Measurements from ENCODE around the gene PDCD1. TPM values are rescaled to one million over a fixed set of nuclear protein-coding genes. Genes with fewer than 3 reads are reported as not detected.

PDCD1 gene
- total RNA-seq, 4 donors from 2014 or later = 1.2 to 2.5 (median 1.5) TPM

- TF ChIP-seq, protein P1, sequence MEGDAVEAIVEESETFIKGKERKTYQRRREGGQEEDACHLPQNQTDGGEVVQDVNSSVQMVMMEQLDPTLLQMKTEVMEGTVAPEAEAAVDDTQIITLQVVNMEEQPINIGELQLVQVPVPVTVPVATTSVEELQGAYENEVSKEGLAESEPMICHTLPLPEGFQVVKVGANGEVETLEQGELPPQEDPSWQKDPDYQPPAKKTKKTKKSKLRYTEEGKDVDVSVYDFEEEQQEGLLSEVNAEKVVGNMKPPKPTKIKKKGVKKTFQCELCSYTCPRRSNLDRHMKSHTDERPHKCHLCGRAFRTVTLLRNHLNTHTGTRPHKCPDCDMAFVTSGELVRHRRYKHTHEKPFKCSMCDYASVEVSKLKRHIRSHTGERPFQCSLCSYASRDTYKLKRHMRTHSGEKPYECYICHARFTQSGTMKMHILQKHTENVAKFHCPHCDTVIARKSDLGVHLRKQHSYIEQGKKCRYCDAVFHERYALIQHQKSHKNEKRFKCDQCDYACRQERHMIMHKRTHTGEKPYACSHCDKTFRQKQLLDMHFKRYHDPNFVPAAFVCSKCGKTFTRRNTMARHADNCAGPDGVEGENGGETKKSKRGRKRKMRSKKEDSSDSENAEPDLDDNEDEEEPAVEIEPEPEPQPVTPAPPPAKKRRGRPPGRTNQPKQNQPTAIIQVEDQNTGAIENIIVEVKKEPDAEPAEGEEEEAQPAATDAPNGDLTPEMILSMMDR (IDR thresholded peaks at IDR 0.05) = no peak
- TF ChIP-seq POLR2A (IDR thresholded peaks at IDR 0.05) = no peak
- H3K27me3 ChIP-seq = peaks cover 0 to 52% (median 0%) of the 10 kb centered on the region in 4 donors
- intact Hi-C loops (cut with DNase I) = no loop called here
These were observed 46.6 kb downstream of the PDCD1 start for GRCh38 chr2:241811952-241812729.

GRCh38 chr2:241811201-241811951, 47.3 kb downstream of the PDCD1 start:
- Histone ChIP-seq H3K27me3 (peaks cover 0 to 45% (median 0%) of the 10 kb centered on the region in 4 donors), H3K4me3 (no peak overlapping the region), H3K36me3 (no peaks in the 10 kb centered on the region), H3K4me1 (no peaks in the 10 kb centered on the region), H3K9me3 (no peaks in the 10 kb centered on the region), H3K27ac (no peak overlapping the region)
- no peak for DNase-seq
- WGBS, 2 donors = 76% methylated on average over 17 of the region's 27 CpGs; no CpG with 5 or more reads in 1 of the 2 donors
- TF ChIP-seq, protein P1 (IDR thresholded peaks at IDR 0.05) = no peak
- no peak for TF ChIP-seq POLR2A (IDR thresholded peaks at IDR 0.05)
- intact Hi-C loops (cut with DNase I) = no loop called here

More at GRCh38 chr2:241811952-241812729, 46.6 kb downstream of the PDCD1 start:
- Histone ChIP-seq H3K9me3 (no peaks in the 10 kb centered on the region), H3K27ac (no peak overlapping the region), H3K36me3 (no peaks in the 10 kb centered on the region), H3K4me3 (no peak overlapping the region), H3K4me1 (peaks cover 0 to 3% (median 0%) of the 10 kb centered on the region in 3 donors)
- 60% methylated on average over 1 of the region's 20 CpGs; no CpG with 5 or more reads in 1 of the 2 donors for WGBS, 2 donors
- DNase-seq = no peak

- Histone ChIP-seq H3K27ac (no peak overlapping the region), H3K4me1 (no peaks in the 10 kb centered on the region), H3K36me3 (no peaks in the 10 kb centered on the region), H3K9me3 (no peaks in the 10 kb centered on the region), H3K4me3 (no peak overlapping the region), H3K27me3 (peaks cover 0 to 36% (median 0%) of the 10 kb centered on the region in 4 donors)
- TF ChIP-seq, protein P1 (IDR thresholded peaks at IDR 0.05) = no peak
- TF ChIP-seq POLR2A (IDR thresholded peaks at IDR 0.05) = no peak
- no peak for DNase-seq
- intact Hi-C loops (cut with DNase I) = no loop called here
- 60 to 75% methylated on average over 2 to 7 of the region's 28 CpGs for WGBS, 2 donors
These were observed 48.1 kb downstream of the PDCD1 start for GRCh38 chr2:241810307-241811200.

DNA sequence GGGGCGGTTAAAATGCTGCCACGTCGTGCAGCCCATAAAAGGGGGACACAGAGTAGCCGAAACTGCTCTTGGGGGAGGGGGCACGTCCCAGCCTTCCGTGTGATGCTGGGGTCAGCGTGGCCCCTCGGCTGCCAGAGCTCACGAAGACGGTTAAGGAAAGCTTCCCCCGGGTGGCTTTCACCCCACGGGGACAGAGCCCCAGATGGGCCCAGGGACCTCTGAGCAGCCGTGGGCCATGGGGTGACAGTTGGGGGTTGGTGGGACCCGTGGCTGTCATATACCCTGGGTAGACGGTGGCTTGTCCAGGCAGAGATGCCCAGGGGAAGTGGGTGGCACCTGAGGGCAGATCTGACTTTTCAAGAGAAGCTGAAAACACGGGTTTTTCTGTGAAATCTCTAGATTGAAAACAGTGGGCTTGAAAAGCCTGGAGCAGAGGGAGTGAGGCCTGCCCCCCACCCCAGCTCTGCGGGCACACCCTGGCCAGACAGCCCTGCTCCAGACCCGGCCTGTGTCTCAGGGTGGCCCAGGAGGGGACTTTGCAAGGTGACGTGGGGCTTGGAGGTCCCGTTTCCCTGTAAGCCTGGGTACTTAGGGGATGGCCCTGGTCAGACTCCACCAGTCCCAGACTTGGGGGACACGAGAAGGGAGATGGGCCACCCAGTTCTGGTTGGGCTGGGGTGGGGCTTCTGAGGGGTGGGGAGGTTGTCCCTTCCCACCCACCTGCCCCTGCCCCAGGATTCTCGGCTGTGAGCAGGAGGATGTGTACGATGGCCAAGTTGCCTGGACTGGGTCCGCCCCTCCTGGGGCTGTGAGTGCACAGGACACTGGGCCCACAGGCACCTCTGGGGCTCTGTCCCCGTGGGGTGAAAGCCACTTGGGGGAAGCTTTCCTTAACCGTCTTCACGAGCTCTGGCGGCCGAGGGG, 49.0 kb downstream of the PDCD1 start:
- Histone ChIP-seq H3K4me3 (no peak overlapping the region), H3K9me3 (no peaks in the 10 kb centered on the region), H3K27me3 (peaks cover 2 to 31% (median 2%) of the 10 kb centered on the region in 4 donors), H3K27ac (no peak overlapping the region), H3K4me1 (peaks cover 3 to 4% (median 3%) of the 10 kb centered on the region in 3 donors), H3K36me3 (no peaks in the 10 kb centered on the region)
- WGBS, 2 donors = 66 to 67% methylated on average over 11 to 17 of the region's 29 CpGs
- no peak for TF ChIP-seq POLR2A (IDR thresholded peaks at IDR 0.05)
- TF ChIP-seq, protein P1 (IDR thresholded peaks at IDR 0.05) = no peak
- no peak for DNase-seq
- intact Hi-C loops (cut with DNase I) = no loop called here

Measured in esophagus squamous epithelium (tissue), 5 donors.